Measurements from ENCODE around the gene SMIM36. TPM values are rescaled to one million over a fixed set of nuclear protein-coding genes. Genes with fewer than 3 reads are reported as not detected.
A peak's percentile ranks its signal among the peaks of the same experiment; 100 is the strongest.

The SMIM36 gene
- total and polyA plus RNA-seq, 10 of the 15 experiments (the other 5 are each of a cell fraction or from before 2014, with no cell fraction given): not detected

GRCh38 chr17:55421179-55421934, 89.9 kb downstream of the SMIM36 start, which contains the start of gene MMD (continued):
- peak; percentile 77 for TF ChIP-seq RELB (IDR thresholded peaks at IDR 0.05; ENCODE audit: low read depth)
- TF ChIP-seq CHD4 (IDR thresholded peaks at IDR 0.05): no peak
- TF ChIP-seq NR2C1 (IDR thresholded peaks at IDR 0.05): no peak
- 0 out of 2 replicates have a peak, but pooled peaks have one; percentile 35 for TF ChIP-seq NBN (IDR thresholded peaks at IDR 0.05)
- TF ChIP-seq ATF2 (IDR thresholded peaks at IDR 0.05; ENCODE audit: low read length): no peak
- TF ChIP-seq LARP7 (IDR thresholded peaks at IDR 0.05): peak; percentile 64; the same call in 1 of the 2 replicates
- no peak for TF ChIP-seq MTA3 (IDR thresholded peaks at IDR 0.05; ENCODE audit: borderline replicate concordance, low read length)
- TF ChIP-seq FOS (IDR thresholded peaks at IDR 0.05; ENCODE audit: borderline replicate concordance, extremely low read depth, insufficient read length): no peak
- TF ChIP-seq SMARCA5 (IDR thresholded peaks at IDR 0.05): 0 out of 2 replicates have a peak, but pooled peaks have one; percentile 30
- no peak for TF ChIP-seq STAT1 (conservative IDR thresholded peaks at IDR 0.05)
- TF ChIP-seq IKZF1 (conservative IDR thresholded peaks at IDR 0.05): peak; percentile 94
